SK-N-SH (cell line): ENCODE results near the gene DYRK1A. TPM values are rescaled to one million over a fixed set of nuclear protein-coding genes. Genes with fewer than 3 reads are reported as not detected.
A peak's percentile ranks its signal among the peaks of the same experiment; 100 is the strongest.

Experiments used
- CTCF ChIA-PET: fragments of 300-600, 350-600 bp; formaldehyde crosslinking; extraction: SDS; loops from one replicate; lab custom pipeline; 2021; lab: Yijun Ruan, JAX
- POLR2A ChIA-PET: fragments of 350-600 bp; sonication (Branson Sonifier 250); formaldehyde crosslinking; extraction: SDS; loops from one replicate; lab custom pipeline; 2020; ENCODE audit warnings: antibody characterized with exemption, inconsistent platforms; lab: Yijun Ruan, JAX
- DNase-seq: peaks from one replicate; pipeline ENCODE4 v3.0.0; 2012
- H2AFZ ChIP-seq: fragments of 200-600 bp; sonication (generic); 2 replicates; pipeline ENCODE4 v1.8.1; 2016; ENCODE audit warnings: antibody characterized with exemption, mild to moderate bottlenecking, low read depth
- H3F3A ChIP-seq: fragments of 200-600 bp; sonication (generic); replicated peaks from 2 replicates; pipeline ENCODE3; 2016; ENCODE audit warnings: antibody characterized with exemption, mild to moderate bottlenecking; ENCODE audit not compliant: insufficient read depth
- H3K27ac ChIP-seq, 2 experiments: fragments of 200-500 bp in 1 of 2; fragments of 200-600 bp in 1 of 2; sonication (Bioruptor generic) in 1 of 2; sonication (generic), shearing (Covaris generic) in 1 of 2; 2 replicates each; pipeline versions ENCODE4 v1.5.1 to v1.6.1; 2014 to 2016; ENCODE audit warnings: low read depth in 2 of 2, inconsistent platforms in 1 of 2, low read length in 1 of 2, mild to moderate bottlenecking in 1 of 2, mixed read lengths in 1 of 2
- H3K27me3 ChIP-seq: fragments of 200-600 bp; sonication (generic), shearing (Covaris generic); 2 replicates; pipeline ENCODE4 v1.6.1; 2016; ENCODE audit warnings: mixed run types; ENCODE audit not compliant: insufficient read depth
- H3K36me3 ChIP-seq, 2 experiments: fragments of 200-500 bp in 1 of 2; fragments of 200-600 bp in 1 of 2; sonication (Bioruptor generic) in 1 of 2; sonication (generic) in 1 of 2; replicated peaks in 1 of 2; 2 replicates each; pipeline versions ENCODE3 to v1.5.1; 2014 to 2016; ENCODE audit warnings: low read length in 1 of 2, mild to moderate bottlenecking in 1 of 2; ENCODE audit not compliant: insufficient read depth in 2 of 2, control insufficient read depth in 1 of 2
- H3K4me1 ChIP-seq, 2 experiments: fragments of 200-500 bp in 1 of 2; fragments of 200-600 bp in 1 of 2; sonication (Bioruptor generic) in 1 of 2; sonication (generic), shearing (Covaris generic) in 1 of 2; 2 replicates each; pipeline versions ENCODE4 v1.5.1 to v1.6.1; 2014 to 2016; ENCODE audit warnings: low read depth in 1 of 2, low read length in 1 of 2, mixed run types in 1 of 2; ENCODE audit not compliant: insufficient read depth in 2 of 2, control insufficient read depth in 1 of 2
- H3K4me2 ChIP-seq: fragments of 200-600 bp; sonication (generic), shearing (Covaris generic); 2 replicates; pipeline ENCODE4 v1.6.1; 2017; ENCODE audit warnings: mixed run types
- H3K4me3 ChIP-seq, 2 experiments: fragments of 200-500 bp in 1 of 2; fragments of 200-600 bp in 1 of 2; sonication (Bioruptor generic) in 1 of 2; sonication (generic), shearing (Covaris generic) in 1 of 2; 2 replicates each; pipeline versions ENCODE4 v1.5.1 to v1.8.1; 2014 to 2016; ENCODE audit warnings: low read depth in 2 of 2, inconsistent platforms in 1 of 2, low read length in 1 of 2, mild to moderate bottlenecking in 1 of 2, mixed read lengths in 1 of 2, moderate library complexity in 1 of 2
- H3K79me2 ChIP-seq: fragments of 200-600 bp; sonication (generic); 2 replicates; pipeline ENCODE4 v1.8.1; 2017; ENCODE audit warnings: mild to moderate bottlenecking; ENCODE audit not compliant: insufficient read depth
- H3K9ac ChIP-seq: fragments of 200-600 bp; sonication (generic); 2 replicates; pipeline ENCODE4 v1.6.1; 2017; ENCODE audit warnings: mixed run types
- H3K9me2 ChIP-seq: fragments of 200-600 bp; sonication (generic); 2 replicates; pipeline ENCODE4 v1.6.1; 2017; ENCODE audit warnings: mixed run types
- H3K9me3 ChIP-seq: fragments of 200-600 bp; sonication (generic); 2 replicates; pipeline ENCODE4 v1.6.1; 2017; ENCODE audit warnings: mixed run types, mild to moderate bottlenecking, moderate library complexity
- H4K20me1 ChIP-seq: fragments of 200-600 bp; sonication (generic); 2 replicates; pipeline ENCODE4 v1.6.1; 2017; ENCODE audit warnings: mild to moderate bottlenecking, mixed run types; ENCODE audit not compliant: insufficient read depth
- ELF1 ChIP-seq: IDR thresholded peaks from 2 replicates; pipeline ENCODE4 v1.4.0; 2012
- EZH2phosphoT487 ChIP-seq: fragments of 200-600 bp; sonication (generic); IDR thresholded peaks from 2 replicates; pipeline ENCODE4 v1.6.1; 2017; ENCODE audit warnings: low read depth, mixed run types, mild to moderate bottlenecking, antibody characterized with exemption, moderate library complexity, borderline replicate concordance
- FOXJ3 ChIP-seq: sonication (generic); formaldehyde crosslinking; IDR thresholded peaks from 2 replicates; pipeline ENCODE4 v1.5.1; 2020; ENCODE audit warnings: mild to moderate bottlenecking, missing genetic modification reagents
- FOXM1 ChIP-seq: IDR thresholded peaks from 2 replicates; pipeline ENCODE4 v1.4.0; 2012; ENCODE audit warnings: low read depth, mild to moderate bottlenecking
- GABPA ChIP-seq: IDR thresholded peaks from 2 replicates; pipeline ENCODE4 v1.4.0; 2012; ENCODE audit warnings: low read depth, mild to moderate bottlenecking
- GATA2 ChIP-seq: sonication (generic); formaldehyde crosslinking; IDR thresholded peaks from 2 replicates; pipeline ENCODE4 v1.5.0; 2020; ENCODE audit warnings: mild to moderate bottlenecking, missing genetic modification reagents
- JUND ChIP-seq: IDR thresholded peaks from 2 replicates; pipeline ENCODE4 v1.4.0; 2012
- MEF2A ChIP-seq: IDR thresholded peaks from 2 replicates; pipeline ENCODE4 v1.4.0; 2012; ENCODE audit warnings: low read depth, borderline replicate concordance
- NFIC ChIP-seq: IDR thresholded peaks from 2 replicates; pipeline ENCODE4 v1.4.0; 2012; ENCODE audit warnings: borderline replicate concordance
- RCOR1 ChIP-seq: fragments of 150-350 bp; IDR thresholded peaks from 2 replicates; pipeline ENCODE4 v1.6.1; 2017; ENCODE audit warnings: antibody characterized with exemption, low read length
- RXRA ChIP-seq: IDR thresholded peaks from 2 replicates; pipeline ENCODE4 v1.4.0; 2012; ENCODE audit warnings: low read depth, mild to moderate bottlenecking, borderline replicate concordance
- SIN3A ChIP-seq: IDR thresholded peaks from 2 replicates; pipeline ENCODE4 v1.6.1; 2012; ENCODE audit warnings: low read depth, mild to moderate bottlenecking, low read length, moderate library complexity, borderline replicate concordance
- TAF1 ChIP-seq: IDR thresholded peaks from 2 replicates; pipeline ENCODE4 v1.6.1; 2012; ENCODE audit warnings: low read depth, mild to moderate bottlenecking, low read length, moderate library complexity, borderline replicate concordance
- whole genome bisulfite sequencing: methylation state at CpG from one replicate; pipeline ENCODE4 v1.1.6; 2017; ENCODE audit warnings: low lambda C conversion rate; 5-methylcytosine and 5-hydroxymethylcytosine counted together
- polyA plus RNA-seq, 3 experiments: library from polyadenylated mRNA; depleted of rRNA; stranded (reverse); fragments of >200 nt; gene quantifications; 2 replicates each; pipeline ENCODE4 v1.2.3, GENCODE V29; 2012
- TF ChIP-seq, protein P1 (sequence below): IDR thresholded peaks from 2 replicates; pipeline ENCODE4 v1.6.1; 2012; ENCODE audit warnings: mild to moderate bottlenecking, low read depth, low read length, moderate library complexity
- TF ChIP-seq, protein P2 (sequence below): fragments of 150-350 bp; IDR thresholded peaks from 2 replicates; pipeline ENCODE4 v1.6.1; 2017; ENCODE audit warnings: antibody characterized with exemption, low read length, low read depth, borderline replicate concordance
- TF ChIP-seq, protein P3 (sequence below): IDR thresholded peaks from 2 replicates; pipeline ENCODE4 v1.4.0; 2012; ENCODE audit warnings: low read depth

DYRK1A gene
- polyA plus RNA-seq, 1 of the 3 experiments (the other 2 are of a cell fraction): 19.3 TPM

- H3K27ac ChIP-seq: peak overlapping the region; percentile 17 to 97; a peak in 3 of 4 replicates
- WGBS: 96% methylated on average over 2 of the region's 2 CpGs
- H3F3A ChIP-seq: peaks cover 8% of the 10 kb centered on the region
- H3K9me3 ChIP-seq: no peaks in the 10 kb centered on the region
- H4K20me1 ChIP-seq: peaks cover 97% of the 10 kb centered on the region
- POLR2A ChIA-PET: no interaction called here
- H2AFZ ChIP-seq: no peak overlapping the region
- H3K27me3 ChIP-seq: no peaks in the 10 kb centered on the region
- H3K9me2 ChIP-seq: no peaks in the 10 kb centered on the region
- no peak for TF ChIP-seq FOXJ3 (CRISPR knock-in tag)
- TF ChIP-seq, protein P1, sequence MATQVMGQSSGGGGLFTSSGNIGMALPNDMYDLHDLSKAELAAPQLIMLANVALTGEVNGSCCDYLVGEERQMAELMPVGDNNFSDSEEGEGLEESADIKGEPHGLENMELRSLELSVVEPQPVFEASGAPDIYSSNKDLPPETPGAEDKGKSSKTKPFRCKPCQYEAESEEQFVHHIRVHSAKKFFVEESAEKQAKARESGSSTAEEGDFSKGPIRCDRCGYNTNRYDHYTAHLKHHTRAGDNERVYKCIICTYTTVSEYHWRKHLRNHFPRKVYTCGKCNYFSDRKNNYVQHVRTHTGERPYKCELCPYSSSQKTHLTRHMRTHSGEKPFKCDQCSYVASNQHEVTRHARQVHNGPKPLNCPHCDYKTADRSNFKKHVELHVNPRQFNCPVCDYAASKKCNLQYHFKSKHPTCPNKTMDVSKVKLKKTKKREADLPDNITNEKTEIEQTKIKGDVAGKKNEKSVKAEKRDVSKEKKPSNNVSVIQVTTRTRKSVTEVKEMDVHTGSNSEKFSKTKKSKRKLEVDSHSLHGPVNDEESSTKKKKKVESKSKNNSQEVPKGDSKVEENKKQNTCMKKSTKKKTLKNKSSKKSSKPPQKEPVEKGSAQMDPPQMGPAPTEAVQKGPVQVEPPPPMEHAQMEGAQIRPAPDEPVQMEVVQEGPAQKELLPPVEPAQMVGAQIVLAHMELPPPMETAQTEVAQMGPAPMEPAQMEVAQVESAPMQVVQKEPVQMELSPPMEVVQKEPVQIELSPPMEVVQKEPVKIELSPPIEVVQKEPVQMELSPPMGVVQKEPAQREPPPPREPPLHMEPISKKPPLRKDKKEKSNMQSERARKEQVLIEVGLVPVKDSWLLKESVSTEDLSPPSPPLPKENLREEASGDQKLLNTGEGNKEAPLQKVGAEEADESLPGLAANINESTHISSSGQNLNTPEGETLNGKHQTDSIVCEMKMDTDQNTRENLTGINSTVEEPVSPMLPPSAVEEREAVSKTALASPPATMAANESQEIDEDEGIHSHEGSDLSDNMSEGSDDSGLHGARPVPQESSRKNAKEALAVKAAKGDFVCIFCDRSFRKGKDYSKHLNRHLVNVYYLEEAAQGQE: no peak
- TF ChIP-seq, protein P2, sequence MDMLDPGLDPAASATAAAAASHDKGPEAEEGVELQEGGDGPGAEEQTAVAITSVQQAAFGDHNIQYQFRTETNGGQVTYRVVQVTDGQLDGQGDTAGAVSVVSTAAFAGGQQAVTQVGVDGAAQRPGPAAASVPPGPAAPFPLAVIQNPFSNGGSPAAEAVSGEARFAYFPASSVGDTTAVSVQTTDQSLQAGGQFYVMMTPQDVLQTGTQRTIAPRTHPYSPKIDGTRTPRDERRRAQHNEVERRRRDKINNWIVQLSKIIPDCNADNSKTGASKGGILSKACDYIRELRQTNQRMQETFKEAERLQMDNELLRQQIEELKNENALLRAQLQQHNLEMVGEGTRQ: no peak
- no peak for TF ChIP-seq TAF1
- no peak for TF ChIP-seq SIN3A
- TF ChIP-seq, protein P3, sequence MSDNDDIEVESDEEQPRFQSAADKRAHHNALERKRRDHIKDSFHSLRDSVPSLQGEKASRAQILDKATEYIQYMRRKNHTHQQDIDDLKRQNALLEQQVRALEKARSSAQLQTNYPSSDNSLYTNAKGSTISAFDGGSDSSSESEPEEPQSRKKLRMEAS: no peak
- CTCF ChIA-PET: interaction anchor here (1.9 kb wide), 1 partner anchor 11 kb away, joined by 4 read pairs; no protein-coding TSS in a partner anchor
- no peak overlapping the region for H3K9ac ChIP-seq
- DNase-seq: no peak
- H3K4me2 ChIP-seq: no peak overlapping the region
- H3K79me2 ChIP-seq: peaks cover 99% of the 10 kb centered on the region
- no peak overlapping the region for H3K4me3 ChIP-seq
- H3K36me3 ChIP-seq: peaks cover 2 to 13% of the 10 kb centered on the region in 2 experiments
- H3K4me1 ChIP-seq: peaks cover 7 to 15% of the 10 kb centered on the region in 2 experiments; a peak in 3 of 4 replicates
These were observed 69.6 kb downstream of the DYRK1A start for GRCh38 chr21:37436174-37436573.

DNA sequence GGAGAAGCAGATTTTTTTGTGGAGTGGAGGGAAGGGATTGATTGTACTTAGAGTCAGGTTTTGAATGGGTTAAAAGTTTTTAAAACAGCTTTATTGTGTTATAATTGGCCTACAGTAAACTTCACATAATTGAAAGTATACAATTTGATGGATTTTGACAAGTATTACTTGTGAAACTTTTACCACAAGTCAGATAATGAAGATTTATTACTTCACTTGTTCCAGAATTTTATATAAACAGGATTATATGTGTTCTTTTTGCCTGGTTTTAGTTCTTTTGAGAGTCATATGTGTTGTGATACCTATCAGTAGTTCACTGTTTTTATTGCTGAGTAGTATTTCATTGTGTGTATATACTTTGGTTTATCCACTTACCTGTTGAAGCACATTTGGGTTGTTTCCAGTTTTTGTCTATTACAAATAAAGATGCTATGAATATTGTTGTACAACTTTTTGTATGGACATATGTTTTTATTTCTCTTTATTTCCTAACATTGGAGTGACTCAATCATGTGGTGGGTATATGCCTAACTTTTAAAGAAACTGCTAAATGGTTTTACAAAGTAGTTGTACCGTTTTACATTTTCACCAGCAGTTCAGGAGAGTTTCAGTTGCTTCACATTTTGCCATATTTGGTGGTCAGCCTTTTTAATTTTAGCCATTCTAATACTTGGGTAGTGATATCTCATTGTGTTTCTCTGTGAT lies 71.0 kb downstream of the DYRK1A start:
- Histone ChIP-seq H3K4me2 (no peak overlapping the region), H2AFZ (no peak overlapping the region), H3K4me1 (peaks cover 7 to 13% of the 10 kb centered on the region in 2 experiments; a peak in 3 of 4 replicates), H3K9me3 (no peaks in the 10 kb centered on the region), H3K27me3 (no peaks in the 10 kb centered on the region), H3K9me2 (no peaks in the 10 kb centered on the region), H3K4me3 (no peak overlapping the region), H3F3A (peaks cover 12% of the 10 kb centered on the region), H3K79me2 (peaks cover 99% of the 10 kb centered on the region), H4K20me1 (peaks cover 97% of the 10 kb centered on the region), H3K27ac (peak overlapping the region in 1 of 2 experiments; percentile 16; a peak in 2 of 4 replicates), H3K9ac (no peak overlapping the region), H3K36me3 (peaks cover 2 to 13% of the 10 kb centered on the region in 2 experiments)
- 84% methylated on average over 1 of the region's 1 CpG for WGBS
- ChIA-PET CTCF (interaction anchor here (1.9 kb wide), 1 partner anchor 10 kb away, joined by 4 read pairs; no protein-coding TSS in a partner anchor), POLR2A (no interaction called here)
- DNase-seq: no peak
- TF ChIP-seq EZH2phosphoT487 (no peak), ELF1 (no peak), FOXM1 (no peak), GATA2 (no peak), GABPA (no peak), RCOR1 (no peak), JUND (no peak), MEF2A (no peak), NFIC (no peak), RXRA (no peak)
- TF ChIP-seq, protein P1: no peak
- TF ChIP-seq, protein P3: no peak
